ENCODE data around the gene ITPKC.
A peak's percentile ranks its signal among the peaks of the same experiment; 100 is the strongest.

ITPKC gene

GRCh38 chr19:40745402-40745780 lies 28.5 kb downstream of the ITPKC start:
- ATAC-seq, result no peak

GRCh38 chr19:40747536-40747935 lies 30.6 kb downstream of the ITPKC start:
- no peak for ATAC-seq
- TF ChIP-seq ZFP30 (CRISPR knock-in tag; IDR thresholded peaks at IDR 0.05) (no peak), CREB5 (CRISPR knock-in tag; IDR thresholded peaks at IDR 0.05; ENCODE audit: low read depth) (no peak), OSR1 (CRISPR knock-in tag; IDR thresholded peaks at IDR 0.05) (no peak), CSRNP3 (CRISPR knock-in tag; IDR thresholded peaks at IDR 0.05) (no peak), ESRRG (CRISPR knock-in tag; IDR thresholded peaks at IDR 0.05) (no peak), ZNF8 (CRISPR knock-in tag; IDR thresholded peaks at IDR 0.05) (no peak), ZC3H10 (CRISPR knock-in tag; IDR thresholded peaks at IDR 0.05) (no peak), PPARA (CRISPR knock-in tag; IDR thresholded peaks at IDR 0.05; ENCODE audit: borderline replicate concordance) (no peak)

More at GRCh38 chr19:40745402-40745780, 28.5 kb downstream of the ITPKC start:
- TF ChIP-seq ZNF8 (CRISPR knock-in tag; IDR thresholded peaks at IDR 0.05), result no peak
- TF ChIP-seq ZC3H10 (CRISPR knock-in tag; IDR thresholded peaks at IDR 0.05), result no peak
- no peak for TF ChIP-seq TSHZ2 (CRISPR knock-in tag; IDR thresholded peaks at IDR 0.05)
- TF ChIP-seq PPARA (CRISPR knock-in tag; IDR thresholded peaks at IDR 0.05; ENCODE audit: borderline replicate concordance), result no peak
- no peak for TF ChIP-seq OSR1 (CRISPR knock-in tag; IDR thresholded peaks at IDR 0.05)
- no peak for TF ChIP-seq ISL1 (CRISPR knock-in tag; IDR thresholded peaks at IDR 0.05)
- TF ChIP-seq GLIS3 (CRISPR knock-in tag; IDR thresholded peaks at IDR 0.05), result no peak
- no peak for TF ChIP-seq ESRRG (CRISPR knock-in tag; IDR thresholded peaks at IDR 0.05)
- TF ChIP-seq CSDC2 (CRISPR knock-in tag; IDR thresholded peaks at IDR 0.05), result no peak
- no peak for TF ChIP-seq POU6F1 (CRISPR knock-in tag; IDR thresholded peaks at IDR 0.05; ENCODE audit: borderline replicate concordance, low read depth)
- TF ChIP-seq SNAI2 (CRISPR knock-in tag; IDR thresholded peaks at IDR 0.05), result no peak
- no peak for TF ChIP-seq CREB5 (CRISPR knock-in tag; IDR thresholded peaks at IDR 0.05; ENCODE audit: low read depth)
- TF ChIP-seq CSRNP3 (CRISPR knock-in tag; IDR thresholded peaks at IDR 0.05), result no peak
- no peak for TF ChIP-seq ZNF565 (CRISPR knock-in tag; conservative IDR thresholded peaks at IDR 0.05; ENCODE audit: low read depth)
- no peak for TF ChIP-seq TCF4 (CRISPR knock-in tag; IDR thresholded peaks at IDR 0.05; ENCODE audit: borderline replicate concordance)
- TF ChIP-seq TOX (CRISPR knock-in tag; IDR thresholded peaks at IDR 0.05; ENCODE audit: borderline replicate concordance), result no peak
- no peak for TF ChIP-seq BACH2 (CRISPR knock-in tag; IDR thresholded peaks at IDR 0.05; ENCODE audit: borderline replicate concordance)

GRCh38 chr19:40750058-40750873 lies 33.4 kb downstream of the ITPKC start, which contains the start of gene ACTMAP:
Gene ACTMAP (minus strand): TSS chr19:40750477. CDS start chr19:40749803, 674 bp downstream.
- ATAC-seq, result peak; percentile 94
- TF ChIP-seq ARNTL (CRISPR knock-in tag; IDR thresholded peaks at IDR 0.05; ENCODE audit: borderline replicate concordance, low read depth), result peak; percentile 50; the same call in 1 of the 2 replicates
- TF ChIP-seq TCF4 (CRISPR knock-in tag; IDR thresholded peaks at IDR 0.05; ENCODE audit: borderline replicate concordance), result no peak
- no peak for TF ChIP-seq ZNF565 (CRISPR knock-in tag; conservative IDR thresholded peaks at IDR 0.05; ENCODE audit: low read depth)
- TF ChIP-seq CSRNP3 (CRISPR knock-in tag; IDR thresholded peaks at IDR 0.05), result no peak
- peak; percentile 19; the same call in 1 of the 2 replicates for TF ChIP-seq ZFP3 (CRISPR knock-in tag; IDR thresholded peaks at IDR 0.05)
- peak; percentile 10; the same call in 1 of the 2 replicates for TF ChIP-seq PATZ1 (CRISPR knock-in tag; IDR thresholded peaks at IDR 0.05; ENCODE audit: borderline replicate concordance)
- TF ChIP-seq SNAI2 (CRISPR knock-in tag; IDR thresholded peaks at IDR 0.05), result 0 out of 2 replicates have a peak, but pooled peaks have one; percentile 14
